GM12891 (cell line): ENCODE results near the gene SERTAD4.

Experiments used
- POLR2A ChIP-seq: IDR thresholded peaks from 2 replicates; pipeline ENCODE4 v1.6.1; 2011; ENCODE audit warnings: low read depth, low read length, control low read depth
- POLR2AphosphoS5 ChIP-seq: IDR thresholded peaks from 2 replicates; pipeline ENCODE4 v1.6.1; 2011; ENCODE audit warnings: low read depth, low read length, control low read depth
- TAF1 ChIP-seq: IDR thresholded peaks from 2 replicates; pipeline ENCODE4 v1.6.1; 2011; ENCODE audit warnings: low read depth, low read length, control low read depth

DNA sequence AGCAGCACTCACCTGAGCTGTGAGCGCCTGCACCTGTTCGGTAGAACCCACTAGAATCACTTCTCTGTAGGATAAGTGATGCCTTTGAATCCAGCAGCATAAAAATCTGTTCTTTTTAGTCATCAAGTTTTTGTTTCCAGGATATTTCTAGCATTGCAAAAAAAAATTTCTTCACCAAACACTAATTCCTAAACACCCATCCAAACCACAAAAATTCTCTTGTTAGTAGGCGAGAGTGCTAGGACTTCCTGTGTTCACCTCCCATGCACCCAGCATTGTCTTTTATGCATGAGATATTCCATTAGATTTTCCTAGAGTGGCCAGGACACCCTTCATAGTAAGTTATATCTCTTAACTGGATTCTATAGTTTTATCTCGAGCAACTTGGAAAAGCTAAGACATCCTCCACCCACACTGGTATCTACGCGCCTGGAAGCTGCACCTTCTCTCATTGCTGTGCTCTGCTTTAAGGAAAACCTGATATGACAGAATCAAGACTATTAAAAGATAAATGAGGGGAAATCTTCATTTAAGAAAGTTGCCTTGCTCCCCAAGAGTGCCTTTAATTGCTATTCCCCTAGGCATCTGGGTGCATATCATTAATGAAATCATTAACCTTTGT is 12.3 kb downstream of the SERTAD4 start:
- no peak for TF ChIP-seq POLR2A
- TF ChIP-seq POLR2AphosphoS5 = no peak
- no peak for TF ChIP-seq TAF1
